Raji (cell line): Measurements from ENCODE around the gene TBCB.

Experiments
- POLR2A ChIP-seq: IDR thresholded peaks from 2 replicates; pipeline ENCODE4 v1.6.1; 2011; ENCODE audit warnings: low read depth, low read length, control low read depth; ENCODE audit not compliant: insufficient read depth

The TBCB gene

DNA sequence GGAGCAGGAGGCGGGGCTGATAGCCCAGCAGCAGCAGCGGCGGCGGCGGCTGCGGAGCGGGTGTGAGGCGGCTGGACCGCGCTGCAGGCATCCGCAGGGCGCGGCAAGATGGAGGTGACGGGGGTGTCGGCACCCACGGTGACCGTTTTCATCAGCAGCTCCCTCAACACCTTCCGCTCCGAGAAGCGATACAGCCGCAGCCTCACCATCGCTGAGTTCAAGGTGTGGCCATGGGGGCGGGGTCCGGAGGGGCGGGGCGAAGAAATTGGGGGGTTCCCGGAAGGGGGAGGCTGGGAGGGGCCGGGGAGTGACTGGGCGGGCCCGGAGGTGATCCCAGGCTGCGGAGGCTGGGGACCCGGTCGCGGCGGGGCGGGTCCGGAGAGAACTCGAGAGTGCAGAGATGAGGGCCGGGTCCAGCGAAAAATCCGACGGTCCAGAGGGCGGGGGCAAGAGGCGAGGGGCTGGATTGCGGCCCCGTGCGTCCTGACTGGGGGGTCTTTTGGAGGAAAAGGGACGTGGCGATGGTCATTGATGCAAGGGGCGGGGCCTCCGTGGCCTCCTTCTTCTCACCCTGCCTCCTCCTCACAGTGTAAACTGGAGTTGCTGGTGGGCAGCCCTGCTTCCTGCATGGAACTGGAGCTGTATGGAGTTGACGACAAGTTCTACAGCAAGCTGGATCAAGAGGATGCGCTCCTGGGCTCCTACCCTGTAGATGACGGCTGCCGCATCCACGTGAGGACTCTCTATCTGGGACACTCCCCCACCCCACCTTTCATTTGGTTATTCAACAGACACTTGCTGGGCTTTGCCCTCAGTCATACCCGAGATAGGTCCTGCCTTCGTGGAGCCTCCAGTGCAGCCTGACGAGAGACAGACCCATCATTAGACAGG lies at the start of gene TBCB:
Gene TBCB, plus strand, starts transcription at position 16 of the 891 bp plus-strand sequence. Its CDS starts 93 bp downstream, at position 109.
- TF ChIP-seq POLR2A = peak; percentile 78

- TF ChIP-seq POLR2A = no peak
Measured at GRCh38 chr19:36067681-36068080, 47.6 kb upstream of the TBCB start.

GRCh38 chr19:36072081-36072480 lies 43.2 kb upstream of the TBCB start:
- TF ChIP-seq POLR2A = no peak

GRCh38 chr19:36073121-36073876 lies 42.0 kb upstream of the TBCB start:
- TF ChIP-seq POLR2A = no peak

DNA sequence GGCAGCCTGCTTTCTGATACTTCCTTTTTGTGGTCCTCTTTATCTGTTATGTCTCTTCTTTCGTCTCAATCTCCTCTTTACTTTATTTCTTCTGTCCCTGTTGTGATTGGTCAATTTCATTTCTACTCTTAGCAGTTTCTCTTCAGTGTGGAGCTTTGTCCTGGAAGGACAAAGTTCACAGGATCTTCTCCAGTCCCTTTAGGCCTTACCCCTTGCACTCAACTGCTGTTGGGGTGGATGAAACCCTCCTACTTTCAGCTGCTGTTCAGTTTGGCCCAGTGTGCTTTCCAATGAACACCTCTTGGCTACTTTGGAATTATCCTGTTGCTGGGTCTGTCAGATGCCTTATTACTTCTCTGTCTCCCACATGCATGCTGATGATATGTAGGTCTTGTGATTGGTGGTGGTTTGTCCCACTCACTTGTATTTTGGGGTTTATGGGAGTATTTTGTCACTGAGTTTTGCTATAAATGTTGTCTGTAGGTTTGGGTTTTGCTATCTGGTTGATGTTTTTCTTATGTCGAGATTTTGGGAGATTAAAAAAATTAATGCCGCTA lies 35.8 kb upstream of the TBCB start:
- TF ChIP-seq POLR2A = no peak

DNA sequence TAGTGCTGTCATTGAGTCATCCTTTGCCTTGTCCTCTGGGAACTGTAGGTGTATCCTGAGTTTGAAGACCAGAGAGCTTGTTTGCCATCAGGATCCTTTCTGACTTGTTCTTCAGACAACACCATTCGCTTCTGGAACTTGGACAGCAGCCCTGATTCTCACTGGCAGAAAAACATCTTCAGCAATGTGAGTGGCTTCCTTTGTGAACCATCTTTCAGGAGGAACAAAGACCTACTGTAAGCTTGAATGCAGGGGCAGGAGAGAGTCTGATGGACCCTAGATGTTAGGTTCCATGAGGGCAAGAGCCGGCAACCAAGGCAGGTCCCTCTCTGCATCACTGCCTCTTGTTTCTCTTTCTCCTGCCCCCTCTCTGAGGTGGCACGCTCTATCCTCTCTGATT lies 33.9 kb upstream of the TBCB start:
- no peak for TF ChIP-seq POLR2A

DNA sequence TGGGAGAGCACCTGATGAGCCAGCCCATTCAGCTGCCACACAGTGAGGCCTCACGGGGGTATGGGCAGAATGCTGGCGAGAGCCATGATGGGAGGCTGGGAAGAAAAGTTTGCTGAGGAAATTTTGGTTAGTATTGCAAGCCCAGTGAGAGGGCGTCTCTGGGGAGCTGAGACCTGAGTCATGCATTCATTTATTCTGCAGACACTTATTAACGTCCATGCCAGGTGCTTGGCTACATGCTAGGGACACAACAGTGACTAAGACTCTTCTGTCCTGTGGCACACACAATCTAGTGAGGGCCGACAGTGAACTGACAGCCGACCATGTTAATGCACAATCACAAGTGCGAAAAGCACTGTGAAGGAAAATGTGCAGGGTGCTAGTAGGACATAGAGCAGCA lies 33.4 kb upstream of the TBCB start:
- TF ChIP-seq POLR2A = no peak

- no peak for TF ChIP-seq POLR2A
Measured at GRCh38 chr19:36082916-36083315, 32.4 kb upstream of the TBCB start.

DNA sequence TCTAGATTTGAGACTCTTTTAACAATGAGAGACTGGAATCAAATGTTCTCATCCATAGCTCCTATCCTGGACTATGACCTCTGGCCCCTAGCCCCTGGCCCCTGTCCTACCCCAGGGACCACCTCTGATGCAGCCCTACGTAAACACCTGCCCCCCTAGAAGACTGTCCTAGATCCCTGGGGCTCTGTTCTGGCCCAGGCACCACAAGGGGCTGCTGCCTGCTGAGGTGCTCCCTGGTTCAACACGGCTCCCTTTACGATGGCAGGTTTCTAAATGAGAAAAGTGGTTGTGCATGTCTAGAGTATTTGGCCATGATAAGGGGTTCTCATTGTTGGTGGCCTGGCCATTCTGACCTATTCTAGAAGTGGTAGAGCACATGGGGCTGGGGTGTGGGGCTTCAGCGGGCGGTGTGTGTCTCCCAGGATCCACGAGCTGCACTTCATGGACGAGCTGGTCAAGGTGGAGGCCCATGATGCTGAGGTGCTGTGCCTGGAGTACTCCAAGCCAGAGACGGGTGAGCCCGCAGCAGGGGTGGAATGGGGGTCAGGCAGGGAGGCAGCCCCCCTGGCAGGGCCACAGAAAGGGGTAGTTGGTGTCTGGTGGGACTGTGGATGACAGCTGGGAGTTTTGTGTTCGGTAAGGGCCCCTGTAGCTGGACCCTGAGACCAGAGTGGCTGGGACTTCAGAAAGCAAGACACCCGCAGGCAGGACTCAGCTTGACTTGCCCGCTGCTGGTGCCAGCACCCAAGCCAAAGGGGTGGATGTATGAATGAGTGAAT lies 30.8 kb upstream of the TBCB start:
- TF ChIP-seq POLR2A = no peak

GRCh38 chr19:36086326-36086725 lies 28.9 kb upstream of the TBCB start:
- TF ChIP-seq POLR2A = no peak

GRCh38 chr19:36089847-36090246 lies 25.4 kb upstream of the TBCB start:
- TF ChIP-seq POLR2A = no peak

- TF ChIP-seq POLR2A = no peak
Measured at GRCh38 chr19:36090910-36091695, 24.2 kb upstream of the TBCB start.

GRCh38 chr19:36092566-36092965 lies 22.7 kb upstream of the TBCB start:
- no peak for TF ChIP-seq POLR2A

GRCh38 chr19:36093146-36093662 lies 22.1 kb upstream of the TBCB start:
- no peak for TF ChIP-seq POLR2A

DNA sequence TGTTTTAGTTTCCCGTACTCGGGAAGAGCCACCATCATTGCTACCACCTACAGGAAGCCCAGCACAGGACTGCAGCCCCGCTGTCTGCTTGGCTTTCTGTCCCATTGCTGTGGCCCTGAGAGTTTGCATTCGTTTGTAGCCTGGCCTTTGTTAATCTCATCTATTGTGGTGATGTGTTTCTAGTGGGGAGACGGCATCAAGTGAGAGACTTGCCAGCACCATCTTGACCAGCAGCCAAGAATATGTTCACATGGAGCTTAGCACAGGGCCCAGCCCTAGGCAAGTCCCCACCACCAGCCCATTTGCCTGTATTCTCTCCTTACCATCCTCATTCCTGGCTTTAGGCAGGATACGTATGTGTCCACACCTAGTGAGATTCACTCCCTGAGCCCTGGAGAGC lies 21.6 kb upstream of the TBCB start:
- TF ChIP-seq POLR2A = no peak

- no peak for TF ChIP-seq POLR2A
Measured at GRCh38 chr19:36097036-36097435, 18.2 kb upstream of the TBCB start.
